GM18505 (cell line): Measurements from ENCODE around the gene GNA14.
"Not testable (repeated sequence)": the region's sequence is repeated elsewhere in the genome, so short reads cannot be mapped to it uniquely, and the experiment has no call there.

Experiments
- ATAC-seq: cut with Tn5 transposase; IDR thresholded peaks from one replicate; pipeline ENCODE4 v1.9.1; 2021; ENCODE audit not compliant: unreplicated experiment
- POLR2A ChIP-seq: IDR thresholded peaks from 4 replicates; pipeline ENCODE4 v1.6.1; 2011; ENCODE audit warnings: borderline replicate concordance; ENCODE audit not compliant: insufficient read depth, insufficient read length; ENCODE audit errors: extremely low read depth

The GNA14 gene

GRCh38 chr9:77648234-77649108 is at the start of gene GNA14:
Gene GNA14 (minus strand): TSS chr9:77648322. CDS start chr9:77647793, 529 bp downstream.
- TF ChIP-seq POLR2A = no peak
- ATAC-seq = no peak

GRCh38 chr9:77697238-77697984 is 49.3 kb upstream of the GNA14 start:
- no peak for TF ChIP-seq POLR2A
- no peak for ATAC-seq

DNA sequence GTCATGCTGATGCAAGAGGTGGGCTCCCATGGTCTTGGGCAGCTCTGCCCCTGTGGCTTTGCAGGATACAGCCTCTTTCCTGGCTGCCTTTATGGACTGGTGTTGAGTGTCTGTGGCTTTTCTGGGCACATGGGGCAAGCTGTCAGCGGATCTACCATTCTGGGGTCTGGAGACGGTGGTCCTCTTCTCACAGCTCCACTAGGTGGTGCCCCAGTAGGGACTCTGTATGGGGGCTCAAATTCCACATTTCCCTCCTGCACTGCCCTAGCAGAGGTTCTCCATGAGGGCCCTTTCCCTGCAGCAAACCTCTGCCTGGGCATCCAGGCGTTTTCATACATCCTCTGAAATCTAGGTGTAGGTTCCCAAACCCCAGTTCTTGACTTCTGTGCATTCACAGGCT is 42.6 kb upstream of the GNA14 start:
- ATAC-seq = not testable (repeated sequence)

DNA sequence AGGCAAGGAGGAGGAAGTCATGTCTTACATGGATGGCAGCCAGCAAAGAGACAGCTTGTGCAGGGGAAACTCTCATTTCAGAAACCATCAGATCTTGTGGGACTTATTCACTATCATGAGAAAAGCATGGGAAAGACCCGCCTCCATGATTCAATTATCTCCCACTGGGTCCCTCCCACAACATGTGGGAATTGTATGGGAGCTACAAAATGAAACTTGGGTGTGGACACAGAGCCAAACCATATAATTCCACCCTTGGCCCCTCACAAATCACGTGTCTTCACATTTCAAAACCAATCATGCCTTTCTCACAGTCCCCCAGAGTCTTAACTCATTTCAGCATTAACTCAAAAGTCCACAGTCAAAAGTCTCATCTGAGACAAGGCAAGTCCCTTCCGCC is 42.0 kb upstream of the GNA14 start:
- ATAC-seq = not testable (repeated sequence)

DNA sequence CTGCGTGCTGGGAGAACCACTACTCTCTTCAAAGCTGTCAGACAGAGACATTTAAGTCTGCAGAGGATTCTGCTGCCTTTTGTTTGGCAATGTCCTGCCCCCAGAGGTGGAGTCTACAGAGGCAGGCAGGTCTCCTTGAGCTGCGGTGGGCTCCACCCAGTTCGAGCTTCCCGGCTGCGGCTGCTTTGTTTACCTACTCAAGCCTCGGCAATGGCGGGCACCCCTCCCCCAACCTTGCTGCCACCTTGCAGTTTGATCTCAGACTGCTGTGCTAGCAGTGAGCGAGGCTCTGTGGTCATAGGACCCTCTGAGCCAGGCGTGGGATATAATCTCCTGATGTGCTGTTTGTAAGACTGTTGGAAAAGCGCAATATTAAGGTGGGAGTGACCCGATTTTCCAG is 39.6 kb upstream of the GNA14 start:
- ATAC-seq = not testable (repeated sequence)

- no peak for ATAC-seq
- TF ChIP-seq POLR2A = no peak
These were observed 32.5 kb upstream of the GNA14 start for GRCh38 chr9:77680581-77680980.

DNA sequence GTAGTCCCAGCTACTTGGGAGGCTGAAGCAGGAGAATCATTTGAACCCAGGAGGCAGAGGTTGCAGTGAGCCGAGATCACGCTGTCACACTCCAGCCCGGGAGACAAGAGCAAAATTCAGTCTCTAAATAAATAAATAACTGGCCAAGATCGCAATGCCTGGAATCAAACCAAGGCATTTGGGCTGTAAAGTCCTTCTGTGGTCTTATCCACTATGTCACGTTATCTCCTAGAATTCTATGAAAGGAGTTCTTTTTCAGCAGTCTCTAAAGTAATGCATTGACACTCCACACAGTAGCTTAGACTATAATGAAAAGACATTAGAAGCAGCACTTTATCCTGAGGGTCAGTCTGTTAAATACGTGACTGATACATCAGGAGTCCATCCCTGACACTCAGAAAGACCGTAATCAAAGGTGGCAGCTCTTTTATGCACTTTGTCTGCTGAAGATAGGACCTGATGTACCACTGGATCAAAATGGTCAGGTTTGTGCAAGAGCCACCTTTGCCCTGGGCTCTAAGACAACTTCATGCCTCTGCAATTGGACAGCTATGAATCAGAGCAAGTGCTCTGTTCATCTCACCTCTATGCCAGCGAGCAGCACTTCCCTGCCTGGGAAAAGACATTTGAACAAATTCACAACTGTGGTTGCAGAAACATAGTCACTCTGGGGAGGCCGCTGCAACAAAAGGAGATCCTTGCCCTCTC is 31.7 kb upstream of the GNA14 start:
- no peak for TF ChIP-seq POLR2A
- ATAC-seq = no peak

DNA sequence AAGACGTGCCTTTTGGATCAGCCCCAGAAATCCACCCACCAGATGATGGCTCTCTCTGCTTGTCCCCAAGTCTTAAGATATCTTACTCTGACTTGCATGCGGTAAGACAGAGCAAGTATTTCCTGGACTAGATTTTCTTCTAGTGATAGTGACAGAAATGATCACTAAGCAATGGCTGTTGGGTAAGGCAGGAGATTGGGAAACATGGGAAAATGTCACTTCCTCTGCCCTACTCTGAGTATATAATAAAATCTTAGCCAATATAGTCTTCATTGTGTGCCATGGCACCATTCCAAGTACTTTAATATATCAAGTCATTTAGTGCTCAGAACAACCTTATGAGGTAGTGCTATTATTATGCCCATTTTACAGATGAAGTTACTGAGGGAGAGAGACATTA is 31.0 kb upstream of the GNA14 start:
- no peak for TF ChIP-seq POLR2A
- no peak for ATAC-seq

GRCh38 chr9:77677957-77678535 is 29.9 kb upstream of the GNA14 start:
- no peak for ATAC-seq
- TF ChIP-seq POLR2A = no peak

- no peak for ATAC-seq
- no peak for TF ChIP-seq POLR2A
These were observed 29.3 kb upstream of the GNA14 start for GRCh38 chr9:77677397-77677796.

DNA sequence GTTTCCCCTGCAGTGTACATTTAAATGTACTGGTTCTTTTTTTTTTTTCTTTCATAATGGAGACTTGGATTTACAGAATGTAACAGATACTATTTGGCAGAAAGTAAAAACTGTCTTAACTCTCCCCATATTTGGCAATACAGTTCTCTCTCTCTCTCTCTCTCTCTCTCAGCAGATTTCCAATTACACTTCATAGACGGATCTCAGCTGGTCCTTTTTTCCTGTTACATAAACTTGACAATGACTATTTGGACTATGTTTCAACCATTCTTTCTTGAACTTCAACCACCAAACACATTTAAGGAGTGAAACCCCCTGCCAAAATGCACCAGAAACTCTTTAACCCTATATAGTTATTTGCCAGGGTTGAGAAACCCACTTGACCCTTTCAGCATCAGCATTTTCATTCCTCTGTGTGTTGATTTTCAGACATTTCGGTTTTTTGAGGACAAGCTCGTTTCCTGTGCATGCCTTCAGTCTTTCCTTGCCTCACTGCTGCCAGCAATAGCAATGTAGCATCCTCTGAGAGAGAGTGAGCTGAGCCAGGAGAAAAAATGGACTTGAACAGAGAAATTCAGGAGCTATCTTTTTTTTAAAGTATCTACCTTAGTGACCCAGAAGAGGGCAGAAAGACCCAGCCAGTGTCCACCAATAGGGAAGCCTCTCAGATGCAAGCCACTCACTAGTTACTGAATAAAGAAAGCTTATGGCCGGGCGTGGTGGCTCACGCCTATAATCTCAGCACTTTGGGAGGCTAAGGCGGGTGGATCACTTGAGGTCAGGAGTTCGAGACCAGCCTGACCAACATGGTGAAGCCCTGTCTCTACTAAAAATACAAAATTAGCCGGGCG is 26.0 kb upstream of the GNA14 start:
- ATAC-seq = no peak
- no peak for TF ChIP-seq POLR2A

DNA sequence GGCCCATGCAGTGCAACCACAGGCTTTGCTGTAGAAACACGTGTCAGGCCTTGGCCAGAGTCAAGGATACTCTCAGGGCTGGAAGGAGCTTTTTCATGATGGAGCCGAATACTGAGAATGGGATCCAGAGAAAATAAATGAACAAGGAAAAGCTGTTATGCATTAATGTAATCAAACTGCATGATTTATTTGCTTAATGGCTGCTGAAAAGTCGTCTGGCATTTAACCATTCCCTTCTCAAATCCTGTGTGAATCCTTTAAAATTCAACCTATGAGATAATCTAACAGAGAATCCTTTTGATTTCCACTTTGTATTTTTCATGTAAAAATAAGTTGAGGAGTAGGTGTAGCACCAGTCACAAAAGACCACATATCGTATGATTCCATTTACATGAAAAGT is 24.1 kb upstream of the GNA14 start:
- no peak for TF ChIP-seq POLR2A
- no peak for ATAC-seq

DNA sequence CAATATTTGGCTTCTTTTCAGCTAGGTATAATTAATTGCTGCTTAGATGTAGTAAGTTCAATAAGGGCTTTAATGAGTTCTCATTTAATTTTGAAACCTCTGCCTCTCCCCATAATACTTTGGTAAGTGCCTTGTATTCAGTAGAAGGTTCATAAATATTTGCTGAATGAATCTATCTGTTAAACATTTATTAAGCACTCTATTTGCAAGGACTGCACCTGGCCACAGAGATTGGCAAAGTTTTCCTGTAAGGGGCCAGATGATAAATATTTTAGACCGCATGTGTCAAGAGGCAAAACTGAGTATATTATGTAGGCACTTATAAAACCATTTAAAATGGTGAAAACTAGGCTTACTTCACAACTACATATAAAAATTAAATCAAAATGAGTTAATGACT is 19.0 kb upstream of the GNA14 start:
- no peak for TF ChIP-seq POLR2A

More for the DNA sequence above, 19.0 kb upstream of the GNA14 start:
- ATAC-seq = no peak
